Adrenal gland (tissue), 5 donors: Measurements from ENCODE around the gene CD34.

Experiments
- POLR2A ChIP-seq, 2 donors: fragments of 450-650 bp; IDR thresholded peaks; one replicate each; pipeline ENCODE4 v1.6.1; 2017; ENCODE audit warnings: antibody characterized with exemption in 2 of 2, mild to moderate bottlenecking in 2 of 2, moderate library complexity in 1 of 2
- TF ChIP-seq, protein P1 (sequence below), 6 experiments: fragments of 450-650 bp in 4 of 6; fragments of 200-600 bp in 2 of 6; sonication (generic) in 1 of 6; IDR thresholded peaks; 1 replicate in 5 of 6; 2 replicates in 1 of 6; pipeline versions ENCODE4 v1.5.1 to v1.8.0; 2016 to 2021; ENCODE audit warnings: antibody characterized with exemption in 6 of 6, mild to moderate bottlenecking in 2 of 6, moderate library complexity in 1 of 6
- donor health status: DM: no; HTN: no; CAD: no.

DNA sequence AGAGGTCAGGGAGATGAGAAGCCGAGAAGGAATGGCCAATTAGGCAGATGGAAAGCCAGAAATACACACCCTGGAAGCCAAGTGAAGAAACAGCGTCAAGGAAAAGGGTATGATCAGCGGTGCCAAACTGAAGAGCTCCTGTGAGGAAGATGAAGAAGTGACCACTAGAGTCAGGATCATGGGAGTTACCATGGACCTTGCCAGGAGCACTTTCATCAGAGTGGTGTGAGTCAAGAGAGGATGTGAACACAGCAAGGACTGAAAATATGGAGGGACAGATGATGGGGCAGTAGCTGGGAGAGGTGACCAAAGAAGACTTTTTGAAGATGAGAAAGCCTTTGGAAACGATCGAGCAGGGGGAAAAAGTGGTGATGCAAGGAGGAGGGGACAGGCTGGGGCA lies 50.4 kb downstream of the CD34 start:
- TF ChIP-seq, protein P1, sequence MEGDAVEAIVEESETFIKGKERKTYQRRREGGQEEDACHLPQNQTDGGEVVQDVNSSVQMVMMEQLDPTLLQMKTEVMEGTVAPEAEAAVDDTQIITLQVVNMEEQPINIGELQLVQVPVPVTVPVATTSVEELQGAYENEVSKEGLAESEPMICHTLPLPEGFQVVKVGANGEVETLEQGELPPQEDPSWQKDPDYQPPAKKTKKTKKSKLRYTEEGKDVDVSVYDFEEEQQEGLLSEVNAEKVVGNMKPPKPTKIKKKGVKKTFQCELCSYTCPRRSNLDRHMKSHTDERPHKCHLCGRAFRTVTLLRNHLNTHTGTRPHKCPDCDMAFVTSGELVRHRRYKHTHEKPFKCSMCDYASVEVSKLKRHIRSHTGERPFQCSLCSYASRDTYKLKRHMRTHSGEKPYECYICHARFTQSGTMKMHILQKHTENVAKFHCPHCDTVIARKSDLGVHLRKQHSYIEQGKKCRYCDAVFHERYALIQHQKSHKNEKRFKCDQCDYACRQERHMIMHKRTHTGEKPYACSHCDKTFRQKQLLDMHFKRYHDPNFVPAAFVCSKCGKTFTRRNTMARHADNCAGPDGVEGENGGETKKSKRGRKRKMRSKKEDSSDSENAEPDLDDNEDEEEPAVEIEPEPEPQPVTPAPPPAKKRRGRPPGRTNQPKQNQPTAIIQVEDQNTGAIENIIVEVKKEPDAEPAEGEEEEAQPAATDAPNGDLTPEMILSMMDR (IDR thresholded peaks at IDR 0.05), result no peak
- no peak for TF ChIP-seq POLR2A (IDR thresholded peaks at IDR 0.05)
